PC-3 (cell line): ENCODE measurements around the gene CD82.

Source experiments
- EZH2 ChIP-seq: fragments of 300-600 bp; sonication (generic); IDR thresholded peaks from one replicate; pipeline ENCODE4 v1.6.1; 2017; ENCODE audit warnings: antibody characterized with exemption, mild to moderate bottlenecking, low read length; ENCODE audit not compliant: unreplicated experiment
- TF ChIP-seq, protein P1 (sequence below): fragments of 300-600 bp; sonication (generic); conservative IDR thresholded peaks from 2 replicates; pipeline ENCODE4 v1.5.1; 2017; ENCODE audit warnings: antibody characterized with exemption, low read depth, mild to moderate bottlenecking, low read length

DNA sequence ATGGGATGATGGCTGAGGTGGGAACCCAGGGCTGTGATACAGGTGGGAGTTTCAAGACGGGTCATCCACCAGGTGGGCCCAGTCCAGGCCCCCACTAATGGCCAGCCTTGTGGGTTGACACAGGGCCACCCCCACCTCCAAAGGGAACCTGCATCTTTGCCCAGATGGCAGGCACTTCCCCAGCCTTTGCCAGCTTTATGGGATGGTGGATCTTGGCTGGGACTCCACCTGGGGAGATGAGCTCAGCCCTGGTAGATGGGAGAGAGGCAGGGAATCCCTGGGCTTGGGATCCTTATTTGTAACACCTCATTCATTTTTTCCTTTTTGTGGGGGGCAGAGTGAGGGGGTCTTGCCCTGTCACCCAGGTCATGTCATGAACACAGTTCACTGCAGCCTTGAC lies 33.4 kb downstream of the CD82 start:
- TF ChIP-seq, protein P1, sequence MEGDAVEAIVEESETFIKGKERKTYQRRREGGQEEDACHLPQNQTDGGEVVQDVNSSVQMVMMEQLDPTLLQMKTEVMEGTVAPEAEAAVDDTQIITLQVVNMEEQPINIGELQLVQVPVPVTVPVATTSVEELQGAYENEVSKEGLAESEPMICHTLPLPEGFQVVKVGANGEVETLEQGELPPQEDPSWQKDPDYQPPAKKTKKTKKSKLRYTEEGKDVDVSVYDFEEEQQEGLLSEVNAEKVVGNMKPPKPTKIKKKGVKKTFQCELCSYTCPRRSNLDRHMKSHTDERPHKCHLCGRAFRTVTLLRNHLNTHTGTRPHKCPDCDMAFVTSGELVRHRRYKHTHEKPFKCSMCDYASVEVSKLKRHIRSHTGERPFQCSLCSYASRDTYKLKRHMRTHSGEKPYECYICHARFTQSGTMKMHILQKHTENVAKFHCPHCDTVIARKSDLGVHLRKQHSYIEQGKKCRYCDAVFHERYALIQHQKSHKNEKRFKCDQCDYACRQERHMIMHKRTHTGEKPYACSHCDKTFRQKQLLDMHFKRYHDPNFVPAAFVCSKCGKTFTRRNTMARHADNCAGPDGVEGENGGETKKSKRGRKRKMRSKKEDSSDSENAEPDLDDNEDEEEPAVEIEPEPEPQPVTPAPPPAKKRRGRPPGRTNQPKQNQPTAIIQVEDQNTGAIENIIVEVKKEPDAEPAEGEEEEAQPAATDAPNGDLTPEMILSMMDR: no peak
- no peak for TF ChIP-seq EZH2
